Mesothelial cell of epicardium (in vitro differentiated cells): ENCODE measurements around the gene CYB561A3. TPM values are rescaled to one million over a fixed set of nuclear protein-coding genes. Genes with fewer than 3 reads are reported as not detected.

ENCODE experiments used
- DNase-seq, 2 experiments: peaks; one replicate each; pipeline ENCODE4 v3.0.0; 2021; ENCODE audit warnings: low spot score in 2 of 2; ENCODE audit not compliant: unreplicated experiment in 2 of 2
- H3K27ac Mint-ChIP-seq: 2 replicates; pipeline ENCODE4 v1.8.0; 2021; ENCODE audit warnings: mixed read lengths
- H3K27me3 Mint-ChIP-seq: 2 replicates; pipeline ENCODE4 v1.8.0; 2021; ENCODE audit warnings: low read depth, mixed read lengths
- H3K36me3 Mint-ChIP-seq: 2 replicates; pipeline ENCODE4 v1.8.0; 2021; ENCODE audit warnings: mixed read lengths
- H3K4me1 Mint-ChIP-seq: 2 replicates; pipeline ENCODE4 v1.8.0; 2021; ENCODE audit warnings: mixed read lengths
- H3K4me3 Mint-ChIP-seq: 2 replicates; pipeline ENCODE4 v1.8.0; 2021; ENCODE audit warnings: mild to moderate bottlenecking, moderate library complexity, mixed read lengths
- H3K9me3 Mint-ChIP-seq: 2 replicates; pipeline ENCODE4 v1.8.0; 2021; ENCODE audit warnings: mixed read lengths
- CTCF ChIP-seq: fragments of 200-600 bp; sonication (generic); IDR thresholded peaks from one replicate; pipeline ENCODE4 v1.5.0; 2021; ENCODE audit warnings: antibody characterized with exemption; ENCODE audit not compliant: unreplicated experiment
- total RNA-seq: library from RNA; stranded (reverse); gene quantifications from 3 replicates; pipeline ENCODE4 v1.2.1, GENCODE V29; 2021

CYB561A3 gene
- total RNA-seq, 1 donor from 2014 or later = 26.3 TPM

DNA sequence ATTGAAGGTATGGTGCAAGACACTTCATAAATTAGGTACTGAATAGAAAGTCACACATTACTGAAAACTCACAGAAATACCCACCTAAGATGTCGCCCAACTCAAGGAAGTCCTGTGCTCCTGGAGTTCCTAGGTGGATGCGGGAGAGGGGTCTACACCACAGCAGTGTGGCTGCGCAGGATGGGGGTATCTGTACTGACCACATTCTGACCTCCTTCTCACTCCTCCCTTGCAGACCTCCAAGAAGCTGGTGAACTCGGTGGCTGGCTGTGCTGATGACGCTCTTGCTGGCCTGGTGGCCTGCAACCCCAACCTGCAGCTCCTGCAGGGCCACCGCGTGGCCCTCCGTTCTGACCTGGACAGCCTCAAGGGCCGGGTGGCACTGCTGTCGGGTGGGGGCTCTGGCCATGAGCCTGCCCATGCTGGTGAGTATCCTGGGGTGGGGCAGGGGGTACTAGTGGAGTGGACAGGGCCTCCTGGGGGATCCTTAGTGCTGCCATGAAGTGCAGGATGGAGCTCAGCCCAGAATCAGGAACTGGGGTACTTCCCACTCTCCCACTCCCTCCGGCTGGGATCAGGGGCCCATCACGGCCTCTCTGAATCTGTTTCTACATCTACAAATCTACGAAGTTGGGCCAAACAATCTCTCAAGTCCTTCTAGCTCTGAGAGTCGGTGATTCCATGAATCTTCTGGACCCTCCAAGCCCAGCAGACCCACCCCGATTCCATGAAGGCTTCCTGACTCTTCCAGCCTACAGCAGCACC, 23.8 kb downstream of the CYB561A3 start:
- Mint-ChIP-seq H3K27me3 (no peaks in the 10 kb centered on the region), H3K4me3 (no peak overlapping the region), H3K4me1 (peaks cover 23% of the 10 kb centered on the region), H3K9me3 (no peaks in the 10 kb centered on the region), H3K27ac (no peak overlapping the region), H3K36me3 (peaks cover 21% of the 10 kb centered on the region)
- no peak for TF ChIP-seq CTCF
- DNase-seq = no peak

- Mint-ChIP-seq H3K27me3 (no peaks in the 10 kb centered on the region), H3K36me3 (peaks cover 16% of the 10 kb centered on the region), H3K9me3 (no peaks in the 10 kb centered on the region), H3K27ac (peak overlapping the region; percentile 84), H3K4me3 (no peak overlapping the region), H3K4me1 (peaks cover 35% of the 10 kb centered on the region)
- DNase-seq = peak; percentile 64 to 89
- peak; percentile 96 for TF ChIP-seq CTCF
These were observed 25.3 kb downstream of the CYB561A3 start for GRCh38 chr11:61336171-61336935.

GRCh38 chr11:61335355-61335710, 26.3 kb downstream of the CYB561A3 start:
- H3K9me3 Mint-ChIP-seq = no peaks in the 10 kb centered on the region
- H3K36me3 Mint-ChIP-seq = peaks cover 10% of the 10 kb centered on the region
- H3K27me3 Mint-ChIP-seq = no peaks in the 10 kb centered on the region
- no peak for TF ChIP-seq CTCF
- DNase-seq = no peak
- H3K27ac Mint-ChIP-seq = peak overlapping the region; percentile 47
- H3K4me1 Mint-ChIP-seq = peaks cover 43% of the 10 kb centered on the region
- H3K4me3 Mint-ChIP-seq = no peak overlapping the region

- H3K36me3 Mint-ChIP-seq = peaks cover 9% of the 10 kb centered on the region
- peak overlapping the region; percentile 89 for H3K4me3 Mint-ChIP-seq
- peaks cover 49% of the 10 kb centered on the region for H3K4me1 Mint-ChIP-seq
- H3K9me3 Mint-ChIP-seq = no peaks in the 10 kb centered on the region
- H3K27ac Mint-ChIP-seq = peak overlapping the region; percentile 97
- TF ChIP-seq CTCF = no peak
- DNase-seq = no peak
- no peaks in the 10 kb centered on the region for H3K27me3 Mint-ChIP-seq
These were observed 27.0 kb downstream of the CYB561A3 start for GRCh38 chr11:61334434-61335354.
